ENCODE data around the gene RNU5D-1.

The RNU5D-1 gene

DNA sequence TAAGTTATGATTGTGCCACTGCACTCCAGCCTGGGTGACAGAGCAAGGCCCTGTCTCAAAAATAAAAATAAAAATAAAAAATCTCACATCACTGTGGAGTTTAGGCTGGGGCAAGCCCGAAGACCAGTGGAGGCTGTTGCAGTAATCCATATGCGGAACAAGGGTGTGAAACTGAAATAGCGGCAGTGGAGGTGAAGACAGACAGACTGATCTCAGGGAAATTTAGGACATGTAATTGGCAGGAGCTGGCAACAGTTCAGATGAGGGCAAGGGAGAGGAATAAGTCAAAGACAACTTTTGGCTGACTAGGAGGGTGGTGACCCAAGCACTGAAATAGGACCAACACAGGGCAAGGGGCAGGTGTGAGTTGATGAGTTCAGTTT is 48.1 kb downstream of the RNU5D-1 start:
- DNase-seq (ENCODE audit: low read depth): no peak
- H3K4me3 ChIP-seq (ENCODE audit: control insufficient read depth, low read depth, low read length): no peak overlapping the region
- TF ChIP-seq, protein P1, sequence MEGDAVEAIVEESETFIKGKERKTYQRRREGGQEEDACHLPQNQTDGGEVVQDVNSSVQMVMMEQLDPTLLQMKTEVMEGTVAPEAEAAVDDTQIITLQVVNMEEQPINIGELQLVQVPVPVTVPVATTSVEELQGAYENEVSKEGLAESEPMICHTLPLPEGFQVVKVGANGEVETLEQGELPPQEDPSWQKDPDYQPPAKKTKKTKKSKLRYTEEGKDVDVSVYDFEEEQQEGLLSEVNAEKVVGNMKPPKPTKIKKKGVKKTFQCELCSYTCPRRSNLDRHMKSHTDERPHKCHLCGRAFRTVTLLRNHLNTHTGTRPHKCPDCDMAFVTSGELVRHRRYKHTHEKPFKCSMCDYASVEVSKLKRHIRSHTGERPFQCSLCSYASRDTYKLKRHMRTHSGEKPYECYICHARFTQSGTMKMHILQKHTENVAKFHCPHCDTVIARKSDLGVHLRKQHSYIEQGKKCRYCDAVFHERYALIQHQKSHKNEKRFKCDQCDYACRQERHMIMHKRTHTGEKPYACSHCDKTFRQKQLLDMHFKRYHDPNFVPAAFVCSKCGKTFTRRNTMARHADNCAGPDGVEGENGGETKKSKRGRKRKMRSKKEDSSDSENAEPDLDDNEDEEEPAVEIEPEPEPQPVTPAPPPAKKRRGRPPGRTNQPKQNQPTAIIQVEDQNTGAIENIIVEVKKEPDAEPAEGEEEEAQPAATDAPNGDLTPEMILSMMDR (IDR thresholded peaks at IDR 0.05; ENCODE audit: control insufficient read depth, insufficient read depth, low read depth, low read length, missing control alignments): no peak

DNA sequence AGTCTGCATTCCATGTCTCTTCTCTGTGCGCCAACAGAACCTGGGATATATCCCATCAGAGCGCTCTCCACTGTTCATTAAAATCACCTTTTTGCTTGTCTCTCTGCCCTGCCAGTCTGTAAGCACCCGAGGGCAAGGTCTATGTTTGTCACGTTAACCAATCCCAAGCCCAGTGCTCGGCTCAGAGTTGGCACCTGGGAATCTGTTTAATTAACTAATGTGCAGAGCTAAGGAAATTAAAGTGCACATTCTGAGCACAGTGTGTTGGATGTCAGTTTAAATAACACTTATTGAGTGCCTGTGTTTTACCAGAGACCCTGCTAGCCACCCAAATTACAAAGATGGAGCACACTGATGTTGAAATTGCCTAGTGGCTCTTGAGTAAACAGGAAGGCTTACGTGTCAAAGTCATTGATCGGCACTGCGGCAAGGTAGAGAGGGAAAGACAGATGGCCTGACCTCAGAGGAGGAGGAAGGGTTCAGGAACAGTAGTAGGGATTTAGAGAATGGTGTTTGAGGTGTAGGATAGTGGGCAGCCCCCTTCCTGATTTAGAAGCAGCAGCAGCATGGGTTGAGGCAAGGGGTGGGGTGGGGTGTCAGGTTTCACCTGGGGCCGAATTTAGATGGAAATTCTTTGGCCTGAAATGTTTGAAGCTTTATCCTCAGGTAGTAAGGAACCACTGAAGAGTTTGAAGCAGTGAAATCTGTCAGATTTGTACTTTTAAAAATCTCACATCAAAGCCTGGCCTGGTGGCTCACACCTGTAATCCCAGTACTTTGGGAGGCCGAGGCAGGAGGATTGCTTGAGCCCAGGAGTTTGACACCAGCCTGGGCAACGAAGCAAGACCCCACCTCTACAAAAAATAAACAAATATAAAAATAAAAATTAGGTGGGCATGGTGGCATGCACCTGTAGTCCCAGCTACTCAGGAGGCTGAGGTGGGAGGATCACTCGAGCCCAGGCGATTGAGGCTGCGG is 48.8 kb downstream of the RNU5D-1 start:
- TF ChIP-seq, protein P1 (IDR thresholded peaks at IDR 0.05; ENCODE audit: control insufficient read depth, insufficient read depth, low read depth, low read length, missing control alignments): no peak
- H3K4me3 ChIP-seq (ENCODE audit: control insufficient read depth, low read depth, low read length): no peak overlapping the region
- DNase-seq (ENCODE audit: low read depth): no peak
